Measurements from ENCODE around the gene VSTM1. TPM values are rescaled to one million over a fixed set of nuclear protein-coding genes. Genes with fewer than 3 reads are reported as not detected.

VSTM1 gene
- total RNA-seq, 4 donors from 2014 or later: 0.33 TPM; not detected in 3

DNA sequence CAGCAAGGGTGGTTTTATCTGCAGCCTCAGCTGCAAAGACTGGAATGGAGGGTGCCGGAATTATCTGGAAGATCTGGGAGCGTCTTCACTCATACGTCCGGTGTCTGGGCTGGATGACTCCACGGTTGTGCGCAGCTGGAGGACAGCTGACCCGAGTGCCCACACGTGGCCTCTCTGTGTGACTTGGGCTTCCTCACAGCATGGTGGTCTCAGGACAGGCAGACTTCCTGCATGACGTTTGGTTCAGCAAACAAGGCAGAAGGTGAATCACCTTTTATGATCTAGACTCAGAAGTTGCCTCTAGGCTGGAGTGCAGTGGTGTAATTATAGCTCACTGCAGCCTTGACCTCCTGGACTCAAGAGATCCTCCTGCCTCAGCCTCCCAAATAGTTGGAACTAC is 39.0 kb downstream of the VSTM1 start:
- Histone ChIP-seq H3K27me3 (peaks cover 0 to 72% (median 5%) of the 10 kb centered on the region in 4 donors), H3K4me3 (no peak overlapping the region), H3K36me3 (no peaks in the 10 kb centered on the region), H3K27ac (replicated peaks in 1 of 4) (no peak overlapping the region), H3K4me1 (peaks cover 0 to 8% (median 7%) of the 10 kb centered on the region in 4 donors), H3K9me3 (peaks cover 0 to 5% (median 0%) of the 10 kb centered on the region in 4 donors)
- 57% methylated on average over 2 of the region's 9 CpGs for WGBS
- intact Hi-C loops (cut with DNase I): loop anchor here (2.0 to 5.0 kb wide), 2 partner anchors 117 to 182 kb away; partner anchors contain the start of gene CACNG7
- DNase-seq (ENCODE audit: extremely low spot score): no peak
- TF ChIP-seq POLR2A (IDR thresholded peaks at IDR 0.05; ENCODE audit: low read depth) (no peak), POLR2AphosphoS5 (IDR thresholded peaks at IDR 0.05) (no peak), EP300 (IDR thresholded peaks at IDR 0.05) (no peak)
- TF ChIP-seq, protein P1, sequence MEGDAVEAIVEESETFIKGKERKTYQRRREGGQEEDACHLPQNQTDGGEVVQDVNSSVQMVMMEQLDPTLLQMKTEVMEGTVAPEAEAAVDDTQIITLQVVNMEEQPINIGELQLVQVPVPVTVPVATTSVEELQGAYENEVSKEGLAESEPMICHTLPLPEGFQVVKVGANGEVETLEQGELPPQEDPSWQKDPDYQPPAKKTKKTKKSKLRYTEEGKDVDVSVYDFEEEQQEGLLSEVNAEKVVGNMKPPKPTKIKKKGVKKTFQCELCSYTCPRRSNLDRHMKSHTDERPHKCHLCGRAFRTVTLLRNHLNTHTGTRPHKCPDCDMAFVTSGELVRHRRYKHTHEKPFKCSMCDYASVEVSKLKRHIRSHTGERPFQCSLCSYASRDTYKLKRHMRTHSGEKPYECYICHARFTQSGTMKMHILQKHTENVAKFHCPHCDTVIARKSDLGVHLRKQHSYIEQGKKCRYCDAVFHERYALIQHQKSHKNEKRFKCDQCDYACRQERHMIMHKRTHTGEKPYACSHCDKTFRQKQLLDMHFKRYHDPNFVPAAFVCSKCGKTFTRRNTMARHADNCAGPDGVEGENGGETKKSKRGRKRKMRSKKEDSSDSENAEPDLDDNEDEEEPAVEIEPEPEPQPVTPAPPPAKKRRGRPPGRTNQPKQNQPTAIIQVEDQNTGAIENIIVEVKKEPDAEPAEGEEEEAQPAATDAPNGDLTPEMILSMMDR (IDR thresholded peaks at IDR 0.05): no peak

DNA sequence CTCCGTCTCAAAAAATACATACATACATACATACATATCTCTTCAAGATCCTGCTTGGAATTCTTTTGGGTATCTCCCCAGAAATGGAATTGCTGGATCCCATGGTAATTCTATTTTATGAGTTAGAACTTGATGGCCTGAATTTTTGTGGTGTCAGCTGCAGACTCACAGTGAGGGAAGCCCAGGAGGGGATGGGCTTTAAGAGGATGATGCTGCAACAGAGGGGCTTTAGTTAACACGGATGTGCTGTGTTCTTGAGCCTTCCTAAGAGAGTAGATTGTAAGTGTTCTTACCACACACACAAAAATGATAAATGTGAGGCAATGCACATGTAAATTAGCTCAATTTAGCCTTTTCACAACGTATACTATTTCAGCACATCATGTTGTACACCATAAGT is 40.5 kb downstream of the VSTM1 start:
- Histone ChIP-seq H3K4me1 (peaks cover 0 to 8% (median 7%) of the 10 kb centered on the region in 4 donors), H3K4me3 (no peak overlapping the region), H3K9me3 (peaks cover 0 to 5% (median 0%) of the 10 kb centered on the region in 4 donors), H3K36me3 (no peaks in the 10 kb centered on the region), H3K27ac (replicated peaks in 1 of 4) (no peak overlapping the region), H3K27me3 (peaks cover 0 to 65% (median 5%) of the 10 kb centered on the region in 4 donors)
- TF ChIP-seq POLR2AphosphoS5 (IDR thresholded peaks at IDR 0.05) (no peak), POLR2A (IDR thresholded peaks at IDR 0.05; ENCODE audit: low read depth) (no peak), EP300 (IDR thresholded peaks at IDR 0.05) (no peak)
- TF ChIP-seq, protein P1 (IDR thresholded peaks at IDR 0.05): no peak
- intact Hi-C loops (cut with DNase I): loop anchor here (5.0 kb wide), 1 partner anchor 116 kb away; the partner anchor contains the start of gene CACNG7
- no peak for DNase-seq (ENCODE audit: extremely low spot score)
- WGBS: 38% methylated on average over 3 of the region's 3 CpGs

DNA sequence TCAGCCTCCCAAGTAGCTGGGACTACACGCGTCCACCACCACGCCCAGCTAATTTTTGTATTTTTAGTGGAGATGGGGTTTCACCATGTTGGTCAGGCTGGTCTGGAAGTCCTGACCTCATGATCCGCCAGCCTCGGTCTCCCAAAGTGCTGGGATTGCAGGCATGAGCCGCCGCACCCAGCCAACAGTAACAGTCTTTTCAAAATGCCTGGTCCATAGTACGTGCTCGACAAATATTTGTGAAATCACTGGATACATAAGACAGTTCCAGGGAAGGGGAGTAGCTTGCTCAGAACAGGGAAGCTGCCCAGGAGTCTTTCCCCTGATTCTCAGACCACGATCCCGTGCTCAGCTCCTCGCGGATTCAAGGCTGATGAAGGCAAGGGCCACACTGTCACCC is 41.8 kb downstream of the VSTM1 start:
- Histone ChIP-seq H3K9me3 (peaks cover 0 to 11% (median 0%) of the 10 kb centered on the region in 4 donors), H3K4me3 (no peak overlapping the region), H3K36me3 (no peaks in the 10 kb centered on the region), H3K4me1 (peaks cover 0 to 8% (median 7%) of the 10 kb centered on the region in 4 donors), H3K27me3 (peaks cover 0 to 62% (median 5%) of the 10 kb centered on the region in 4 donors), H3K27ac (replicated peaks in 1 of 4) (no peak overlapping the region)
- TF ChIP-seq POLR2AphosphoS5 (IDR thresholded peaks at IDR 0.05) (no peak), EP300 (IDR thresholded peaks at IDR 0.05) (no peak), POLR2A (IDR thresholded peaks at IDR 0.05; ENCODE audit: low read depth) (no peak)
- TF ChIP-seq, protein P1 (IDR thresholded peaks at IDR 0.05): no peak
- intact Hi-C loops (cut with DNase I): loop anchor here (5.0 kb wide), 1 partner anchor 115 kb away; the partner anchor contains the start of gene CACNG7
- WGBS: 75% methylated on average over 13 of the region's 13 CpGs
- DNase-seq (ENCODE audit: extremely low spot score): no peak

DNA sequence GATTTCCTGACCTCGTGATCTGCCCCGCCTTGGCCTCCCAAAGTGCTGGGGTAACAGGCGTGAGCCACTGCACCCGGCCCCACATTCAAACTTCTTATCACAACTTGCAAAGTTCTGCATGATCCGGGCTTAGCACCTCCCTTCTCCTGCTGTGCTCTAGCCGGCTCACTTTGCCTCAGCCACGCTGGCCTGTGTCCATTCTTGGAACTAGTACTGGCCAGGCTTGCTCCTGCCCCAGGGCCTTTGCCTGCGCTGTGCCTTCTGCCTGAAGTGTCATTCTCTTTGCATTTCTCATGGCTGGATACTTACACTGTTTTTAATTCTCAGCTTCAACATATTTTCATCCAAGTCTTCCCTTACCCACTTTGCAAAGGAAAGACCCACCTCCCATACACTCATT is 42.3 kb downstream of the VSTM1 start:
- no peak overlapping the region for H3K4me3 ChIP-seq
- peaks cover 0 to 62% (median 5%) of the 10 kb centered on the region in 4 donors for H3K27me3 ChIP-seq
- peaks cover 0 to 8% (median 7%) of the 10 kb centered on the region in 4 donors for H3K4me1 ChIP-seq
- no peak overlapping the region for H3K27ac ChIP-seq (replicated peaks in 1 of 4)
- WGBS: 77% methylated on average over 8 of the region's 8 CpGs
- H3K9me3 ChIP-seq: peaks cover 0 to 11% (median 0%) of the 10 kb centered on the region in 4 donors
- intact Hi-C loops (cut with DNase I): loop anchor here (5.0 kb wide), 1 partner anchor 114 kb away; the partner anchor contains the start of gene CACNG7
- H3K36me3 ChIP-seq: no peaks in the 10 kb centered on the region
- DNase-seq (ENCODE audit: extremely low spot score): no peak
- TF ChIP-seq EP300 (IDR thresholded peaks at IDR 0.05) (no peak), POLR2AphosphoS5 (IDR thresholded peaks at IDR 0.05) (no peak), POLR2A (IDR thresholded peaks at IDR 0.05; ENCODE audit: low read depth) (no peak)
- TF ChIP-seq, protein P1 (IDR thresholded peaks at IDR 0.05): no peak

All from esophagus muscularis mucosa (tissue), 4 donors.